RPMI8226 (cell line): ENCODE measurements around the gene GPANK1.

Experiments used
- DNase-seq: peaks from one replicate; pipeline ENCODE4 v3.0.0-alpha.2; 2015

The GPANK1 gene

DNA sequence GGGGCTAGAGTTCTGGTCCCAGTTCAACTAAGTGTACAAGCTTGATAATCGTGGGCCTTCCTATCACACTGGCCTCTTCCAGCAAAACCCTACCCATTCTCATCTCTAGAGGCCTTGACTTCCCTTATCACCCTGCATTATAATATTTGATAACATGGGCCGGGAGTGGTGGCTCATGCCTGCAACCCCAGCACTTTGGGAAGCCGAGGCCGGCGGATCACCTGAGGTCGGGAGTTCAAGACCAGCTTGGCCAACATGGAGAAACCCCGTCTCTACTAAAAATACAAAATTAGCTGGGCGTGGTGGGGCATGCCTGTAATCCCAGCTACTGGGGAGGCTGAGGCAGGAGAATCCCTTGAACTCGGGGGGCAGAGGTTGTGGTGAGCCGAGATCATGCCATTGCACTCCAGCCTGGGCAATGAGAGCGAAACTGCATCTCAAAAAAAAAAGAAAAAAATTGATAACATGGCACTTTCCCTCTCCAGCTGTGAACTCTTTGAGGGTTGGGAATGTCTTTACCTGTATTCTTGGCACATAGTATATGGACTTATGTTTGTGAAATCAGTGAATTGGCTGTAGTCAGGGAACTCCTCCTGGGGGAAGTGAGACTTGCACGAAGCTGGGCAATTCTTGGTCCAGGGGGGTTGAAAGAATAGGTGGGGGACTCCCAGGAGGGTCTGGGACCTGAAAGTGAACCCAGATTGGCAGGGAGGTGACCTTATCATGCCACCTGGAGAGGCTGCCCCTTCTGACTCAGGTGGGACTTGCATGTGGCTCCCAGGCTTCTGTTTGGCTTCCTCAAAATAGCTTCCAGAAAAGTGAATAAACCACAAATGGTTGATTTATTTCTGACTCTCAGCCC lies 3.3 kb downstream of the GPANK1 start:
- DNase-seq = no peak

DNA sequence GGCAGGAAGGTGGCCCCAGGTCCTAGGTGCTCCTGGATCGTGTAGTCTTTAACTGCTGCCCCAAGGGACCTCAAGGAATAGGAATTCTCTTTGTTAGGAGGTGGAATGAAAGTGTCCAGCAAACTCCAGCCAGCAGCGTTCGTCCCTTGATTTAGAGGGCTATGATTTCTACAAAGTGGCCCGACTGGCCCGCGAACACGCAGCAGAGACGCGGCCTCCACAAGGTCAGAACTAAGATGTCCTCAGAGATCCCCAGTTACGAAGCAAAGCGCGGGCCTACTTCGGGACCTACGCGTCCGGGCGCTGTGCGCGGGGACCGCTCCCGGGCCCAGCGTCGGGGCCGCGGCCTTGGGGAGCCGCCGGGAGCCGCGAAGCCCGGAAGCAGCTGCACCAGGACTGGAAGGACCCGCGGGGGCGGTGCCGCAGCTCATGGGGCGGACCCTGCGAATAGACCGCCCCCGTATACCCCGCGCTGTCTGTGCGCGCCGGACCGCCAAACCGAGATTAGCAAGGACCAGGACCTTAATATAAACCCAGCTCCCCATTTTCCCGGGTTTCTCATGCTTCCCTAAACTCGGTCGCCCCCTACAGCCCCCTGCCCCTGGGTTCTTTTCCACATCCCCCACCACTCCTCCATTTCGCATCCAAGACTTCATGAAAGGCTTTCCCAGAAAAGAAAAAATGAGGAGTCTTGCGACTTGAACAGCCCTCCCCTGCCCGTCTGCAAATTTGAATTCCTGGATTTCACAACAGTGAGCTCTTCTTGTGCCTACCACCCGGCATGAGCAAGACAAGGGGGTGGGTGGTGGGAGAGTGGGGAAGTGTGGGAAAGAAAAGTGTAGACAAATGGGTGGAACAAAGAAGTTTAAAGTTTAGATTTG lies 4.2 kb downstream of the GPANK1 start, which contains the start of gene C6orf47:
Gene C6orf47 (minus strand): TSS at position 398 of the 881 bp plus-strand sequence. CDS start 831 bp downstream, outside the sequence.
- DNase-seq = peak; percentile 86

DNA sequence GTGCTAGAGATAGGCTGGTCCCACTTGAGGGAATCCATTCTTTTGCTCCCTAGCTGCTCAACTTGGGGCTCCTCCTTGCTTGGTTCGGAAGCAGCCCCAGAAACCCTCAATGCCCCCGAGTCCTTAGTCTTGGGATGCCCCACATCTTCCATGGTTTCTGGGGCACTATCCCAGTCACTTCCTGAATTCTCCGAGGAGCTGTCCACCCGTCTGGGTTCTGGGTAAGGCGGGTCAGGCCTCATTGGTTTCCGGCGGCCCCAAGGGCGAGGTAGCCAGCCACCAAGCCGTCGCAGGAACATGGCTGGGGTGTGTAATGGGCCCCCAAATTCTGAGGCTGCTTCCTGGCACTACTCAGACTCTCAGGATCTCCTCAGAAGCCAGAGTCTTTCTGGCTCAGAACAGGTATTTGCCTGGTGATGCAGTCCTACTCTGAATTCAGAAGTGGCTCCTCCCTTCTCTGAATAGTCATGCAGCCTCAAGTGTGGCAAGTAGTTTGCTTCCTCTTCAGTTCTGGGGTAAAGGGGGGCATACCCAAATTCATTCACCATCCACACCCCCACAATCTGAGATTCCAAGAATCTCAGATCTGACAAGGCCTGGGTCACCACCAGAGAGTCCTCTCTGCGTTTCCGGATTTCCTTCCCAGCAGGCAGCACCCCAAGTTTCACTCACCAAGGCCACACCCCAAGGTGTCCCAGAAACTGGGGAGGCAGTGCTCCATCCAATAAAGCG lies 5.0 kb downstream of the GPANK1 start:
- peak; percentile 40 for DNase-seq

DNA sequence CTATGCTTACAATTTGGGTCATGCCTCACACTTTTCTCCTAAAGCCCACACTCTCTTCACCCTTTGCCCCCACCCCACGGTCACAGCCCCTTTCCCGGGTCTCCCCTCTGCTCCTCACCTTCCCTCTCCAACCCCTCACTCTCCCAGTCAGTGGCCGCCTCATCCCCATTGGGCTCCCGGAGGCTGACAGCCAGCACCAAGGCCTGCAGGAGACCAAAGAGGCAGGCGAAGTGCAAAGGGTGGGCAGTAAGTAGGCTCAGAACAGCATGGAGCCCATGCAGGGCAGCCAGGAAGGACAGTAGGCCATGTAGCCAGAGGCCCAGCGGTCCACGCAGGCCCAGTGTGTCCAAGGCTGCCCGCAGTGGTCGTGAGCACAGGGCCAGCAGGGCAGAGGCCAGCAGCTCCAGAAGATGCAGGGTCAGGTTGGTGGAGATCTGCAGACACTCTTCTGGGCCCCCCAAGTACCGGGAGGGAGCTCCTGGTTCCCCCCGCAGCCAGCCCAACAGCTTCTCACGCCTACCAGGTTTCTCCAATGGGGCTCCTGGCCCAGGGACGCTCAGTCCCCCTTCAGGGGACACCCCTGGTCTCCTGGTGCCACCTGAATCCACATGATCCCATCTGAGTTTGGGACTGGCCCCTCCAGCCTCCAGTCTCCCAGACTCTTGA lies 5.7 kb downstream of the GPANK1 start:
- DNase-seq = no peak

DNA sequence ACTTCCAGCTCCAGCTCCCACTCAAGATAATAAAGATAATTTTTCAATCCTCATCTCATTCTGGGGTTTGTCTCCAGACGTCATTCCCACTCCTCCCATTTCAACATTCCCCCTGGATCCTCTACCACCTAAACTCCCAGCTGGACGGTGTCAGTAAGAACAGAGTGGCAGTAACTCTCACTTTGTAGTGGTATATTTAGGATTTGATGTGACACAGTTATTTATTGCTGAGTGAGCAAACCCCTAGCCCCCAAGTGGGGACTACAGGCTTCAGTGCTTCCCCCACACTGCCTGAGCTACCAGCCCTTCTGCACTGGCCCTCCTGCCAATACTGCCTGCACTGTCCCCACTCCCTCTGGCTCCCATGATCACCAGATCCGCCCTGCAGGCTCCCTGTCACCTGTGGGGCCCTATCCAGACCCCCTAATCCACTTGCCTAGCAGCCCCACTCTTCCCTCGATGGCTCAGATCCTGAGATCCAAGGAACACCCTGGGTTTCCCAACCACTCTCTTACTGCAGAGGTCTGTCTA lies 6.6 kb downstream of the GPANK1 start:
- DNase-seq = no peak

DNA sequence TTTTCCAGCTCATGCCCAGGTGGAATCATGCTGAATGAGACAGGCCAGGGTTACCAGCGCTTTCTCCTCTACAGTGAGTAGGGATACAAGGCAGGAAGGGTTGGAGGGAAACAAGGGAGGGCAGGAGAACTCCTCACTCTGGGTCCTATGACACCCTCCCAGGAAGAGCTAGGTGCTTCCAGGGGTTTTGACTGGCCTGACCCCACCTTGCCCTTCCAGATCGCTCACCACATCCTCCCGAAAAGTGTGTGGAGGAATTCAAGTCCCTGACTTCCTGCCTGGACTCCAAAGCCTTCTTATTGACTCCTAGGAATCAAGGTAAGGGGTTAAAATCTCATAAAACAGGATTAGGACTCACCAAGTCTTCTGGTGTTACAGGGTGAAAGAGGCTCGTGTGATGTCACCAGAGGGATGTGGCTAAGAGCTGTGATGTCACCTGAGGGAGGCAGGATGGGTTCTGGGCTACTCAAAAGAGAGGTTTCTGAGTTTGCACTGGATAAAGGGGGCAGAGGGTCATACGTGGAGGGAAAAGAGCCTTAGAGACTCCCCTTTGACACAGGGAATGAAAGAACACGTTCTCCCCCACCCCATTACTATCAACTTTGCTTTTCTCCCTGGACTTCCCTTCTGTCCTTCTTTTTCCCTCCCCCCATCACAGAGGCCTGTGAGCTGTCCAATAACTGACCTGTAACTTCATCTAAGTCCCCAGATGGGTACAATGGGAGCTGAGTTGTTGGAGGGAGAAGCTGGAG lies 7.2 kb downstream of the GPANK1 start:
- DNase-seq = no peak

DNA sequence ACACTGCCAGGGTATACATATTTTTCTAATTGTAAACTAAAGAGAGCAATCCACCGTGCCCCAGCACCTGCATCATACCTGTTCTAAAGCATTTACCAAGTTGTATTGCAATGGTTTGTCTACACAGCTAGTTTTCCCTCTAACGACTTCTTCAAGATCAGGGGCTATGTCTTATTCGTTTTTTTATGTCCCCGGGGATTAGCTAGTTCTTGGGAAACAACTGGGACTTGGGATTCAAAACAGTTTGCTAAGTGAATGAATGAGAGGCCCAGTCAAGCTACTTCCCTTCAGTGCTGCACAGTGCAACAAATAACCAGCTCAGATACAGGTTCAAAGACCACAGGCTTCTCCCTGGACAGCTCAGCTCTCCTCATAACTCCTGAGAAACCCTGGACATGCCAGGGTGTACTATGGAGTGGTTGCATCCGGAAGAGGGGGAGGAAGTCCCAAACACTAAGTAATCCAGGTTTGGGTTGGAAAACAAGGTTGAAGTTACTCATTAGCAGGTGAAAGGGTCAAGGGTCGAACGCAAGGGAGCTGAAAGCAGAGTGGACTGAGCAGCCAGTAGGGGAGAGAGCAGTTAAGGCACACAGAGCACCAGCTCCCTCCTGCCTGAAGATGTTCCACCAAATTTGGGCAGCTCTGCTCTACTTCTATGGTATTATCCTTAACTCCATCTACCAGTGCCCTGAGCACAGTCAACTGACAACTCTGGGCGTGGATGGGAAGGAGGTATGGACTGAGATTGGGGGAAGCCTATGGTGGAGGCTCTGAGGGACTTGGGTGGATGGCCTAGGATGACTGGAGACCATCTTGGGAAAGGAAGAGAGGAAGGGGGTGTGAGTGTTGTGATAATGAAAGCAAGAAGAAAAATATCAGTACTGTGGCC lies 9.2 kb downstream of the GPANK1 start, which contains the start of gene APOM:
Gene APOM (plus strand): TSS at position 546 of the 889 bp plus-strand sequence. CDS start 73 bp downstream, at position 619.
- DNase-seq = no peak

DNA sequence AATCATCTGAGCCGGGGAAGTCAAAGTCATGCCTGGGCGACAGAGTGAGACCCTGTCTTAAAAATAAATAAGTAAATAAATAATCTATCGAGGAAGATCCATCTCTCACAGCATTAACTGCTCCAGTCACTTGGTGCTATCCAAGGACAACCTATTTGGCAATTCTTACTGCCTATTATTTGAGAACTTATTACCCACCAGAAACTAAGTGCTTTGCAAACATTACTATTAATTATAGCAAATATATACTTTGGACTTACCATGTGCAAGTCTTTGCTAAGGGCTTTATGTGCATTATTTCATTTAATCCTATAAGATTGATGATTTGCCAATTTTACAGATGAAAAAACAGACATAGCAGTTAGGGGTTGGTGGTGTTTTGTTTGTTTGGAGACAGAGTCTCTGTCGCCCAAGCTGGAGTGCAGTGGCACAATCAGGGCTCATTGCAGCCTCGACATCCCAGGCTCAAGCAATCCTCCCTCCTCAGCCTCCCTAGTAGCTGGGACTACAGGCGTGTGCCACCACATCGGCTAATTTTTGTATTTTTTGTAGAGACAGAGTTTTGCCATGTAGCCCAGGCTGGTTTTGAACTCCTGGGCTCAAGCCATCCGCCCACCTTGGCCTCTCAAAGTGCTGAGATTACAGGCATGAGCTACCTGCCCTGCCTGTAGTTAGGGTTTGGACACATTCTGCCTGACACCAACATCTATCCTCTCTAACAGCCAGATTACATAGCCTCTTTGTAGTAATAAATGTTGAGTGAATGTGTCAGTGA lies 10.0 kb downstream of the GPANK1 start:
- no peak for DNase-seq

DNA sequence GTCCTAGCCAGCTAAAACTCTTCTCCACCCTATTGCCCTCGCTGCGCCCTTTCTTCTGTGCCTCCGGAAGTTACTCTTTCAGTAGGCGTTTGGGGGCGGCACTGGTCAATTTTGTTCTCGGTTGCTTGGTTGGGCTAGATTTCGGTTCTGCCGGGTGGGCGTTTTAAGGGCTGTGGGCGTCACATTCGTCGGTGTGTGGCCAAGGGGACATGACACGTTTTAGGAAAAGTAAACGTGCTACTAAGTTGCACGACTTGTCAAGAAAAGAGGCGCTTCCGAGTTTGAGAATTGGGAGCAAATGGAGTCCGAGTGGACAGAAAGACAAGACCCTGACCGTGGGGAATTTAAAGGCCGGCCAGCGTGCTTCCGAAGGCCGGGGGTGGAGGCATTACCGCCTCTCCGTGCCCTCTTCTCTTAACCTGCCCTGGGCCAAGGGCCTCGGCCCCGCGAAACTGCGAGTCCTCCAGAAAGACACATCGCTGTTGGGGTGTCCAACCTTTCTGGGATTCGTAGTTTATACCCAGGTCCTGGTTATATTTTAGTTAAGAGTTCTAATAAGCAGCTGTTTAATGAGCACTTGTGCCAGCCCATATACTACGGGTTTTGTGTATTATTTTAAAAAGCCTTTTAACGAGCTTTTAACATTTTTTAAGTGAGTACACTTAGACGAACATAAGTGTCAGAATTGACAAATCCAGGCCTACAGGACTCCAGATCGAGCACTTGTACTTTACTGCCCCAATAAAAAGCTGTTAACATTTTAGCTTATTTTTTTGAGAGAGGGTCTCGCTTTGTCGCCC lies 11.7 kb downstream of the GPANK1 start:
- DNase-seq = peak; percentile 93

DNA sequence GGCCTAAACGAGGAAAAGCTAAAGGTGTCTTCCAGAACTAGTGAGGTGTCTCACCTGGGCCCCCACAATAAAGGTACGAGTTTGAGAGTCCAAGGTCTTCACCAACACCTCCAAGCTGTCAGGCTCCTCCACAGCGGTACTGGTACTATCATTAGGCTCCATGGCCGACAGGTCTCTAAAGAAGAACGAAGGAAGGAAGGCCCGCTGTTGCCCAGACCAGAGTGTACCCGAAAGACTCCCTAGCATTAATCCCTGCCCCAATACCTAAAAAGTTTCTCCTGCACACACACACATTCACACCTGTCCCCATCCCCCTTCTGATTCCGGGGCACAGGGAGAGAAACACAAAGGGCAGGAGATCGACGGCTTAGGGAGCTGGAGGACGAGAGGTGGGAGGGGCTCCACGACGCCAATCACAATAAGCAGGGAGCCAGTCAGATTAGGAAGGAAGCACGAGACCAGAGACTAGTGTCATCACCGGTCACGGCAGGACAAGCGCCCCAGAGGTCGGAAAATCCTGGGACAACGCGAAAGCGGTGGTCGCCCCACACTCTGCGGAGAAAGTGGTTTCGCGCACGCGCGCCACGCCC lies 13.1 kb downstream of the GPANK1 start:
- peak; percentile 66 for DNase-seq

DNA sequence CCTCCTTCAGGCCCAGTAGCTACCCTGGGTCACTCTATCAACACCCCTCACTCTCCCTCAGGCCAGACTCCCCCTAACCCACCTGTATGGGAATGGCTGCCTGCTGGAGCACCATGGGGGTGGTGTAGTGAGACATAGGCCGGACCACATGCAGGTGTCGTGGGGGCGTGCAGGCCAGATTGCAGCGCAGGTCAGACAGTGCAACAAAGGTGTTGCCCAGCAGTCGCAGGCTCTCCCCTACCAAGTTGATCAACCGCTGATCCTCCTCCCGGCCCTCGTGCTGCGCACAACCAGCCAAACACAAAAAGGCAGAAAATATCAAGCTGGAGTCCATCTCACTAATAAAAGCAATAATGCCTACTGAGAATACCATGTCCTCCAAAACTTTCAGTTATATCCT lies 19.5 kb downstream of the GPANK1 start:
- no peak for DNase-seq

DNA sequence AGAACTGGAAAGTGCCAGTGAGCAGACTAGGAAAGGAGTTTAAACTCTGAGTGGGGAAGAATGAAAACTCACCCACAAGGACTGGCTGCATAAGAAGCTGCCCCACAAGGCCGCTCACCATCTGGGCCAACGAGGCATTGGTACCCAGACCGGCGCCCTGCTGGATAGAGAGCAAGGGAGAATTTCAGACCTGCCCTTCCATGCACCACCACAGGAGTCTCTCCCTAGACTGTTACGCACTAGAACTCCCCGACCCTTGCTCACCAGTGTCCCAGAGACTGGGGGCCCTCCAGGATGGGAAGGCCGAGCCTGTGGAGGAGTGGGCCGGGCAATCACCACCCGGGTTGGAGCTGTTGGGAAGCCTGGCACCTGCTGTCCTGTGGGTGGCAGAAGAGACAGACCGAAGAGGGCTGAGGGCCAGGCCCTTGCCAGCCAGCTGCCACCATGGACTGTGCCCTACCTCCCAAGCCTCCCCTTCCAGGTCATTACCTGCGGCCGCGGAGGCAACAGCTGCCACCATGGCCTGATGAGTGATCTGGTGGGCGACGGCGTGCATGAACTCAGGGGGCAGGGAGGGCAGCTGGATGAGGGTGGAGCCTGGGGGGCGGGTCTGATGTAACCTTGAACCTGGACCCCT lies 20.9 kb downstream of the GPANK1 start:
- no peak for DNase-seq

DNA sequence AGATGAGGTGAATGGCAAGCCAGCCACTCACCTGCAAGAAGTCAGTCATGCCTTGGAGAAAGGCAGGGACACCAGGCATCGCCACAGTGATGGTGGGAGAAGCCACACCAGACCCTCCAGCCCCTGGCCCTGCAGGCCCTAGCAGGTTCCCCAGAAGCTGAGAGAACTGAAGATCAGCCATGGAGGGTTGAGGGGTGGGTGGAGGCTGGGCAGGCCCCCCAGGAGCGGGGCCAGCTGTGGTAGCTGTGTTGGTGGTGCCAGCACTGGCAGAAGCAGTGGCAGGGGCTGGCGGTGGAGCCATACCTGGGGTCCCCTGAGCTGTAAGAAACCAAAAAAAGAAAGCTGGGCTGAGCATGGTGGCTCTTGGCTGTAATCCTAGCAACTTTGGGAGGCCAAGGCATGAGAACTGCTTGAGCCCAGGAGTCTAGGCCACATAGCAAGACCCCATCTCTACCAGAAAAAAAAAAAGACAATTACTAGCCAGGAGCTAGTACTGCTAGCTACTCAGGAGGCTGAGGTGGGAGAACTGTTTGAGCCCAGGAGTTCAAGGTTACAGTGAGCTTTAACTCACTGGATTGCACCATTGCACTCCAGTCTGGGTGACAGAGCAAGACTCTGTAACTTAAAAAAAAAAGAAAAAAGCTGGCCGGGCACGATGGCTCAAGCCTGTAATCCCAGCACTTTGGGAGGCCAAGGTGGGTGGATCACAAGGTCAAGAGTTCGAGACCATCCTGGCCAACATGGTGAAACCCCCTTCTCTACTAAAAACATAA lies 21.8 kb downstream of the GPANK1 start:
- no peak for DNase-seq

DNA sequence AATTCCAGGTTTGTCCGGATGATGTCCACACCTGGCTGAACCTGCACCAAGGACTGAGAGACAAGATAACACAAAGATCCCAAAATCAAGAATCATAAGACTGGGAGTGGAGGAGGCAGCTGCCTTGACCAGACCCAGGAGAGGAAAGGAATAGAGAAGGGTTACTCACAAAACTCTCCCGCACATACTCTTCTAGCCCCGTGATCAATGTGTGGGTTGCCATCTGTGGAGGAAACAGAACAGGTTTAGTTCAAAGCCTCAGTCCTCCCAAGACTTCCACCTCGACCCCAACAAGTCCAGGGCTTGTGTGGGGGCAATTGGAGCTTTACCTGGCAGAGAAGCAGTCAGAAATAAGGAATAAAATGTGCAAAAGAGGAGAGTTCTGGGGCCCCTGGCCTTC lies 23.4 kb downstream of the GPANK1 start:
- no peak for DNase-seq

DNA sequence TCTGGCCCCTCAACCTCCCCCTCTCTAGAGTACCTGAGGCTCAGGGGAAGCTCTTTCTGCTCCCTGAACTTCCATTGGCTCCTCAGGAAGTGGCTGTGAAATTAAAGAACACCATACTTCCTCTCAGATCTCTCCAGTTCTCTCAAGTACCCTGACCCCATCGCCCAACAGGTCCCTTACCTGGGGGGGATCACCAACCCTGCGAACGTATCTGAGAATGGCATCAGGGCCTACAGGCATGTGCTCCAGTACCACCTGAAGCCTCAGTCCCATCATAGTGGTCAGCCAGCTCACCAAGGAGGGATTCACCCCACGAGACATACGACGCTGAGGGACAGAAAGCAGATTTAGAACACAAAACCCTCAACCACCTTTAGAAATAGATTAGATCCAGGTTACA lies 24.2 kb downstream of the GPANK1 start:
- no peak for DNase-seq

DNA sequence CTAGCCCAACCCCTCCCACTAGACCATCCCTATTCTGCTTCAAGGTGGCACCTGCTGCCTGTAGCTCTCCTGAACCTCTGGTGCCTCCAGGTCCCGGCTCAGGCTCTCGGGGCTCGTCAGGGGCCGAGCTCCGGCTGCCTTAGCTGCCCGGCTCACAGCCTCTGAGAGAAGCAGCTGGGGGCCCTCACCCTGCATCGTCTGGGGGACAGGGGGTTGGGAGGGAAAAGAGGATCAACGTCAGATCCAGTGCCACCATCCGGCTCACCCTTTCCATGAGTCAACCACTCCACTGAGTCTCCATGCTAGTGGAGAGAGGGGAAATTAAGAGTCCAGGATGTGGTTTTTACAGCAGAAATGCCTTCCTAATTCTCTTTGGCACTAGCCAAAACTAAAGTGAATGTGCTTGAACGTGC lies 25.3 kb downstream of the GPANK1 start:
- no peak for DNase-seq

DNA sequence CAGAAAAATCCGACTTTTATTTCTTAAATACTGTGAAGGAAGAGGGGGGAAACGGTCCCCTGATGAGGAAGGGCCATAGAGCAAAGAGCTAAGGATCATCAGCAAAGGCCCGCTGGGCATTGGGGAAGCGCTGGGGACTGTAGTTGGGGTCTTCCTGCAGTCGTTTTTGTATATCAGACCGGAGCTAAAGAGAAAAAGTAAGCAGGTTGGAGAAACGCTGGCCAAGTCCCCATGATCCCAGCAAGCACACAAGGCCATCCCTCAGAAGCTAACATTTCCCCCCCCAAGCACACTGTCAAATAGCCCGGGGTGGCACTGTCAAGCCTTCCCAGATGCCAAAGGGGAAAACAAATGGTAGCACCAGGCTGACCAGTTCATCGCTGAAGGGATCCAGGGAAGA lies 25.8 kb downstream of the GPANK1 start:
- no peak for DNase-seq
